Astrocyte (in vitro differentiated cells and primary cell): ENCODE results near the gene GADL1.

ENCODE experiments used
- EZH2 ChIP-seq: IDR thresholded peaks from 2 replicates; pipeline ENCODE4 v1.6.1; 2012; ENCODE audit warnings: mild to moderate bottlenecking, low read length, inconsistent platforms; ENCODE audit not compliant: insufficient read depth
- TF ChIP-seq, protein P1 (sequence below): IDR thresholded peaks from 2 replicates; pipeline ENCODE4 v1.5.1; 2011; ENCODE audit warnings: low read depth, mild to moderate bottlenecking, inconsistent platforms, low read length, moderate library complexity; ENCODE audit not compliant: insufficient read depth

DNA sequence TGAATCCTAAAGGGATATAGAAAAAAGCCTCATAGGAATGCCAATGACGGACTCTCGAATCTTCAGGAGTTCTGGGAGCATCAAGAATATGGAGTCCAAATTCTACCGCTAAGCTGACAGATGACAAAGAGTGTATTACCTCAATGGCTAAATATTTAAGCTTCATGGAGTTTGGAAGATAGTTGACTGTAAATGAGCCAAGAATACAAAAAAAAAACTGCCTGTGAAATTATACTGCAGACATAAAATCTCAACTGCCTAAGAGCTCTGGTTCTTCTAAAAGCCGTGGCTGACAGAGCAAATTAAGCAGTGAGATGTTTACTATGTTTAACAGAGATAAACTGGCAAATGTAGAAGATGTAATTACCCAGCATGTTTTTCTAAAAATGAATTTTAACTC is 140.0 kb downstream of the GADL1 start:
- TF ChIP-seq, protein P1, sequence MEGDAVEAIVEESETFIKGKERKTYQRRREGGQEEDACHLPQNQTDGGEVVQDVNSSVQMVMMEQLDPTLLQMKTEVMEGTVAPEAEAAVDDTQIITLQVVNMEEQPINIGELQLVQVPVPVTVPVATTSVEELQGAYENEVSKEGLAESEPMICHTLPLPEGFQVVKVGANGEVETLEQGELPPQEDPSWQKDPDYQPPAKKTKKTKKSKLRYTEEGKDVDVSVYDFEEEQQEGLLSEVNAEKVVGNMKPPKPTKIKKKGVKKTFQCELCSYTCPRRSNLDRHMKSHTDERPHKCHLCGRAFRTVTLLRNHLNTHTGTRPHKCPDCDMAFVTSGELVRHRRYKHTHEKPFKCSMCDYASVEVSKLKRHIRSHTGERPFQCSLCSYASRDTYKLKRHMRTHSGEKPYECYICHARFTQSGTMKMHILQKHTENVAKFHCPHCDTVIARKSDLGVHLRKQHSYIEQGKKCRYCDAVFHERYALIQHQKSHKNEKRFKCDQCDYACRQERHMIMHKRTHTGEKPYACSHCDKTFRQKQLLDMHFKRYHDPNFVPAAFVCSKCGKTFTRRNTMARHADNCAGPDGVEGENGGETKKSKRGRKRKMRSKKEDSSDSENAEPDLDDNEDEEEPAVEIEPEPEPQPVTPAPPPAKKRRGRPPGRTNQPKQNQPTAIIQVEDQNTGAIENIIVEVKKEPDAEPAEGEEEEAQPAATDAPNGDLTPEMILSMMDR = no peak
- no peak for TF ChIP-seq EZH2
